K562 (cell line): ENCODE measurements around the gene LTBP2. TPM values are rescaled to one million over a fixed set of nuclear protein-coding genes. Genes with fewer than 3 reads are reported as not detected.

Experiments
- ATAC-seq: fragments of 200-7000 bp; cut with Tn5 transposase; 3 replicates; pipeline ENCODE4 v1.9.1; 2020; ENCODE audit warnings: moderate library complexity
- BruUV-seq: library from RNA; stranded (reverse); fragments of 400-500 nt; replicated peaks from 2 replicates; lab custom pipeline; 2021; lab: Mats Ljungman, UMichigan
- CTCF ChIA-PET: fragments of 300-600 bp; formaldehyde crosslinking; extraction: SDS; loops from one replicate; lab custom pipeline; 2021; ENCODE audit warnings: low intra/inter-chr PET ratio; lab: Yijun Ruan, JAX
- POLR2A ChIA-PET: fragments of 300-600, 350-650 bp; sonication (Branson Sonifier 250); formaldehyde crosslinking; extraction: SDS; loops from one replicate; lab custom pipeline; 2021; ENCODE audit warnings: antibody characterized with exemption, inconsistent platforms; lab: Yijun Ruan, JAX
- DNase-seq, 4 experiments: peaks; one replicate each; pipeline versions ENCODE4 v3.0.0 to v3.0.0-alpha.2; 2011 to 2018; ENCODE audit warnings: low spot score in 3 of 4, mixed read lengths in 3 of 4; ENCODE audit errors: extremely low read depth in 1 of 4
- FAIRE-seq: peaks from 2 replicates; lab custom pipeline; 2011; peaks lifted over from hg19 to GRCh38; lab: Jason Lieb, UNC
- H2AFZ ChIP-seq: 2 replicates; pipeline ENCODE4 v1.6.0; 2011; ENCODE audit warnings: low read depth, low read length, control low read depth, inconsistent platforms
- H3K27ac ChIP-seq: fragments of 200-600 bp; 3 replicates; pipeline ENCODE4 v1.8.0; 2011; ENCODE audit warnings: low read depth, mild to moderate bottlenecking, control low read depth, inconsistent platforms, low read length, moderate library complexity, mixed read lengths; ENCODE audit errors: extremely low read depth
- H3K27me3 ChIP-seq, 2 experiments: fragments of 300-600 bp in 1 of 2; 2 replicates in 1 of 2; 3 replicates in 1 of 2; pipeline versions ENCODE4 v1.6.0 to v1.8.0; 2011; ENCODE audit warnings: inconsistent platforms in 2 of 2, low read length in 2 of 2, mild to moderate bottlenecking in 1 of 2, mixed read lengths in 1 of 2, moderate library complexity in 1 of 2; ENCODE audit not compliant: control insufficient read depth in 2 of 2, insufficient read depth in 2 of 2
- H3K36me3 ChIP-seq: fragments of 300-600 bp; 3 replicates; pipeline ENCODE4 v1.8.0; 2011; ENCODE audit warnings: mild to moderate bottlenecking, low read length, inconsistent platforms; ENCODE audit not compliant: control insufficient read depth, insufficient read depth
- H3K4me1 ChIP-seq, 2 experiments: fragments of 200-600 bp in 1 of 2; replicated peaks in 1 of 2; 2 replicates in 1 of 2; 3 replicates in 1 of 2; pipeline versions ENCODE4 v1.5.1 to v1.8.0; 2011; ENCODE audit warnings: inconsistent platforms in 2 of 2, low read length in 2 of 2, mild to moderate bottlenecking in 1 of 2, mixed read lengths in 1 of 2, moderate library complexity in 1 of 2; ENCODE audit not compliant: control insufficient read depth in 2 of 2, insufficient read depth in 2 of 2
- H3K4me2 ChIP-seq: 2 replicates; pipeline ENCODE4 v1.6.1; 2011; ENCODE audit warnings: low read length, control low read depth, inconsistent platforms, mixed read lengths; ENCODE audit not compliant: insufficient read depth
- H3K4me3 ChIP-seq: fragments of 200-600 bp; sonication (generic), shearing (Covaris generic); 2 replicates; pipeline ENCODE4 v1.5.1; 2016; ENCODE audit warnings: control low read depth, inconsistent platforms
- H3K79me2 ChIP-seq: fragments of 200-600 bp; 3 replicates; pipeline ENCODE4 v1.8.0; 2011; ENCODE audit warnings: low read length, inconsistent platforms; ENCODE audit not compliant: control insufficient read depth, insufficient read depth
- H3K9ac ChIP-seq, 2 experiments: 2 replicates each; pipeline versions ENCODE4 v1.6.0 to v1.6.1; 2011; ENCODE audit warnings: low read depth in 2 of 2, low read length in 2 of 2, control low read depth in 1 of 2, inconsistent platforms in 1 of 2, mild to moderate bottlenecking in 1 of 2, mixed read lengths in 1 of 2; ENCODE audit not compliant: insufficient read depth in 1 of 2
- H3K9me1 ChIP-seq: one replicate; pipeline ENCODE4 v1.6.0; 2011; ENCODE audit warnings: inconsistent platforms, mild to moderate bottlenecking, low read length, moderate library complexity; ENCODE audit not compliant: control insufficient read depth, insufficient read depth
- H3K9me3 ChIP-seq: replicated peaks from 2 replicates; pipeline ENCODE4 v1.5.1; 2011; ENCODE audit warnings: low read depth, low read length, inconsistent platforms; ENCODE audit not compliant: control insufficient read depth, insufficient read depth
- H4K20me1 ChIP-seq: replicated peaks from 2 replicates; pipeline ENCODE4 v1.6.1; 2011; ENCODE audit warnings: low read length, inconsistent platforms, mixed read lengths; ENCODE audit not compliant: control insufficient read depth, insufficient read depth
- CCAR2 ChIP-seq: fragments of 200-400 bp; formaldehyde crosslinking; IDR thresholded peaks from 2 replicates; pipeline ENCODE4 v1.6.1; 2017; ENCODE audit warnings: mild to moderate bottlenecking, low read depth, low read length
- E2F3 ChIP-seq: fragments of 250-450 bp; sonication (Bioruptor Pico); IDR thresholded peaks from 2 replicates; pipeline ENCODE4 v1.4.0; 2020; ENCODE audit warnings: mild to moderate bottlenecking
- ETS1 ChIP-seq: conservative IDR thresholded peaks from 2 replicates; pipeline ENCODE4 v1.6.1; 2011; ENCODE audit warnings: low read depth, mild to moderate bottlenecking, low read length; ENCODE audit not compliant: control insufficient read depth
- GTF2B ChIP-seq: IDR thresholded peaks from 2 replicates; pipeline ENCODE4 v1.6.1; 2011; ENCODE audit not compliant: insufficient read length; ENCODE audit errors: extremely low read depth
- HSF4 ChIP-seq: fragments of 250-450 bp; sonication (Bioruptor Pico); IDR thresholded peaks from 2 replicates; pipeline ENCODE4 v2.1.2; 2022; ENCODE audit warnings: mild to moderate bottlenecking, moderate library complexity, borderline replicate concordance
- SMAD2 ChIP-seq: fragments of 150-350 bp; IDR thresholded peaks from 2 replicates; pipeline ENCODE4 v1.6.1; 2014; ENCODE audit warnings: low read depth, mild to moderate bottlenecking, low read length
- SRSF1 ChIP-seq: fragments of 200-400 bp; formaldehyde crosslinking; IDR thresholded peaks from 2 replicates; pipeline ENCODE4 v1.6.1; 2017; ENCODE audit warnings: mild to moderate bottlenecking, low read depth, low read length, moderate library complexity
- ZNF239 ChIP-seq: fragments of 250-450 bp; sonication (Bioruptor Pico); IDR thresholded peaks from 2 replicates; pipeline ENCODE4 v1.4.0; 2020; ENCODE audit warnings: mild to moderate bottlenecking
- ZNF407 ChIP-seq: fragments of 450-650 bp; IDR thresholded peaks from 2 replicates; pipeline ENCODE4 v1.6.1; 2016; ENCODE audit warnings: low read depth
- WGBS: fragments of 100-300 bp; shearing (Covaris generic); methylation state at CpG from one replicate; pipeline ENCODE4 v1.1.6; 2016; ENCODE audit warnings: low coverage, mixed read lengths; ENCODE audit not compliant: insufficient coverage; ENCODE audit errors: missing lambda C conversion rate; 5-methylcytosine and 5-hydroxymethylcytosine counted together
- in situ Hi-C: fragments of 300-500 bp; cut with MboI; formaldehyde crosslinking; loops from 4 replicates; pipeline ENCODE4 v1.15.0; 2018; ENCODE audit warnings: inconsistent platforms, mixed read lengths
- intact Hi-C: fragments of 100-400 bp; cut with micrococcal nuclease; formaldehyde crosslinking; loops from 2 replicates; pipeline ENCODE4 v1.14.2; 2022
- polyA plus RNA-seq, 8 experiments: library from polyadenylated mRNA; depleted of rRNA in 4 of 8; stranded (reverse) in 5 of 8; unstranded in 3 of 8; fragments of >200 nt; fragmentation: Nextera tagmentation in 2 of 8; fragmentation: Illumina TruSeq in 1 of 8; extraction: Ambion mirVana in 2 of 8; extraction: Trizol in 1 of 8; gene quantifications; 2 replicates each; pipeline versions ENCODE4 v1.2.1 to v1.2.3, GENCODE V29; 2011 to 2014; ENCODE audit warnings: inconsistent platforms in 1 of 8, missing spikeins in 1 of 8
- total RNA-seq, 7 experiments: library from RNA; depleted of rRNA in 6 of 7; stranded (reverse); fragments of >200 nt in 6 of 7; fragmentation: Illumina TruSeq in 2 of 7; extraction: Trizol in 2 of 7; gene quantifications; 2 replicates each; pipeline versions ENCODE4 v1.2.1 to v1.2.3, GENCODE V29; 2011 to 2021; ENCODE audit warnings: low replicate concordance in 1 of 7

LTBP2 gene
- total and polyA plus RNA-seq, 9 of the 15 experiments (the other 6 are each of a cell fraction or from before 2014, with no cell fraction given), result under 0.01 to 0.18 (median 0.03) TPM; not detected in 3

GRCh38 chr14:74648601-74649000 lies 36.6 kb upstream of the LTBP2 start:
- Histone ChIP-seq H3K27ac (no peak overlapping the region), H3K9ac (no peak overlapping the region), H3K9me1 (no peaks in the 10 kb centered on the region), H3K4me1 (peaks cover 0 to 3% of the 10 kb centered on the region in 2 experiments; a peak in 3 of 5 replicates), H3K36me3 (no peaks in the 10 kb centered on the region), H3K27me3 (no peaks in the 10 kb centered on the region; a peak in 1 of 5 replicates), H4K20me1 (no peaks in the 10 kb centered on the region), H3K9me3 (no peaks in the 10 kb centered on the region), H3K79me2 (no peaks in the 10 kb centered on the region), H3K4me3 (no peak overlapping the region), H2AFZ (no peak overlapping the region), H3K4me2 (no peak overlapping the region)
- TF ChIP-seq ZNF407 (no peak), GTF2B (no peak), CCAR2 (no peak), SMAD2 (no peak), HSF4 (CRISPR knock-in tag) (no peak), ETS1 (no peak), SRSF1 (no peak), ZNF239 (CRISPR knock-in tag) (no peak), E2F3 (CRISPR knock-in tag) (no peak)
- BruUV-seq, result no TSS peak
- CTCF ChIA-PET, result no interaction called here
- in situ Hi-C loops (no loop called here), intact Hi-C loops (no loop called here)
- ATAC-seq (no peak; the same call in 2 of the 3 replicates), DNase-seq (no peak), FAIRE-seq (no peak)
- POLR2A ChIA-PET, result interaction anchor here (1.2 to 1.6 kb wide), 2 partner anchors 9 to 13 kb away, joined by 3 to 5 read pairs; no protein-coding TSS in a partner anchor
- 64% methylated on average over 4 of the region's 7 CpGs for WGBS
